Measurements from ENCODE around the gene TGFB1.
"Not testable (repeated sequence)": the region's sequence is repeated elsewhere in the genome, so short reads cannot be mapped to it uniquely, and the experiment has no call there.

The TGFB1 gene

DNA sequence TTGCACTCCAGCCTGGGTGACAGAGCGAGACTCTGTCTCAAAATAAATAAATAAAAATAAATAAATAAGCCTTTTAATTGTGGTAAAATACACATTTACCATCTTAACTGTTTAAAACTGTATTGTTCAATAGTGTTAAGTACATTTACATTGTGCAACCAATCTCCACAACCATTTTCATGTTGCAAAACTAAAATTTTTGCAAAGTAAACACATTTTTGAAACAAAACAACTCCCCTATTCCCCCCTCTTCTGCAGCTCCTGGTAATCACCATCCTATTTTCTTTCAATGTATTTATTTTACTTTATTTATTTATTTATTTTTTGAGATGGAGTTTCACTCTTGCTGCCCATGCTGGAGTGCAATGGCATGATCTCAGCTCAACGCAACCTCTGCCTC is 16.0 kb upstream of the TGFB1 start:
- no peak for DNase-seq (ENCODE audit: low spot score)

DNA sequence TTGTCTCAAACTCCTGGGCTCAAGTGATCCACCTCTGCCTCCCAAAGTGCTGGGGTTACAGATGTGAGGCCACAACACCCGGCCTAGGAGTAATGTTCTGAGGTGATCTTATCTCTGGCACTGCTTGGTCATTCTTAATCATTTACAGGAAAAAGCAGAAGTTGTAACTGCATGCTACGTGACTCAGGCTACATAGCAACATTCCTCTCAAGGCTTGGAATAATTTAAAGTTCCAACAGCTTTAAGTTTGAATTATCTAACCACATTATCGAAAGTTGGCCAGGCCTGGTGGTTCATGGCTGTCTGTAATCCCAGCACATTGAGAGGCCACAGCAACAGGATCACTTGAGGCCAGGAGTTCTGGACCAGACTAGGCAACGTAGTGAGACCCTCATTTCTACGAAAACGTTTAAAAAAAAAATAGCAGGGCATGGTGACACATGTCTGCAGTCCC is 14.2 kb upstream of the TGFB1 start:
- DNase-seq (ENCODE audit: low spot score): peak; percentile 63

DNA sequence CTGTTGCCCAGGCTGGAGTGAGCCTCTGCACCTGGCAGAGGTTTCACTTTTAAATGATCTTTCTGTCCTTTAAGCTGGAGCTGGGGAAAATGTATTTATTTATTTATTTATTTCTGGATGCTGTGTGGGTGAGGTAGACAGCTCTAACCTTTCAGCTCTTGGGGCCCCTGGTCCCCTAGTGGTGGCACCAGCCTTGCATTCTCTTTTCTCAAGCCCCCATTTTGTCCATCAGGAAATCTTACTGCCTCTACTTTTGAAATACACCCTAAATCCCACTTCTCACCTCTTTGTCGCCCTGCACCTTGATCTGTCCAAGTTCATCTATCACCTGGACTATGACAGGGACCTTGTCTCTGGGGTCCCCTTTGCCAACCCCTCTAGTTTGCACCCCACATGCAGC is 12.4 kb upstream of the TGFB1 start:
- DNase-seq (ENCODE audit: low spot score): no peak

DNA sequence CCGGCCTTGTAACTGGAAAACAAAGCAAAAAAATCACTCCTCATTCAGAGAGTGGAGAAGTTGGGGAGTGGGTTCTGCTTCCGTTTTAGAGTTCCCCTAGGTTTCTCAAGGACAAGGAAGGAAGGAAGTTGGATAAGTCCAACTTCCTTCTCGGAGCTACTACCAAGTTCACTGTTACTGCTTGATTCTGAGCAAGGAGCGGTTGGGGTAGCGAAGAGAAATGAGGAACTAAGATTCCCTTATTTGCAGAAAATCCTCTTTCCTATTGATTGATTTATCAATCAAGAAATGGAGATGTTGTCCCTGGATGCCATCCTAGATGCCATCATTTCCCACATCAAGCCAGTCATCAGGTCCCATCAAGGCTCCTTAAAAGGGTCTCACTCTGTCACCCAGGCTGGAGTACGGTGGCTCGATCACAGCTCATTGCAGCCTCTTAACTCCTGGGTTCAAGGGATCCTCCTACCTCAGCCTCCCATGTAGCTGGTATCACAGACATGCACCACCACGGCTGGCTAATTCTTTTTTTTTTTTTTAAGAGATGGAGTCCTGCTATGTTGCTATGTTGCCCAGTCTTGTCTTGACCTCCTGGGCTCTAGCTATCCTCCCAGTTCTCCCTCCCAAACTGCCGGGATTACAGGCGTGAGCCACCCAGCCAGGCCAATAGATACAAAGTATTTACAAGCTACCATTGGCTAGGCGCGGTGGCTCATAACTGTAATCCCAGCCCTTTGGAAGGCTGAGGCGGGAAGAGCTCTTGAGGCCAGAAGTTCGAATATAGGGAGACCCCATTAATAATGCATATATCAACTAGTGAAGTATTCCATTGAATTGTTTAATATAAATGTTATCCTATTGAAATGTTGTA is 11.0 kb upstream of the TGFB1 start:
- no peak for DNase-seq (ENCODE audit: low spot score)

DNA sequence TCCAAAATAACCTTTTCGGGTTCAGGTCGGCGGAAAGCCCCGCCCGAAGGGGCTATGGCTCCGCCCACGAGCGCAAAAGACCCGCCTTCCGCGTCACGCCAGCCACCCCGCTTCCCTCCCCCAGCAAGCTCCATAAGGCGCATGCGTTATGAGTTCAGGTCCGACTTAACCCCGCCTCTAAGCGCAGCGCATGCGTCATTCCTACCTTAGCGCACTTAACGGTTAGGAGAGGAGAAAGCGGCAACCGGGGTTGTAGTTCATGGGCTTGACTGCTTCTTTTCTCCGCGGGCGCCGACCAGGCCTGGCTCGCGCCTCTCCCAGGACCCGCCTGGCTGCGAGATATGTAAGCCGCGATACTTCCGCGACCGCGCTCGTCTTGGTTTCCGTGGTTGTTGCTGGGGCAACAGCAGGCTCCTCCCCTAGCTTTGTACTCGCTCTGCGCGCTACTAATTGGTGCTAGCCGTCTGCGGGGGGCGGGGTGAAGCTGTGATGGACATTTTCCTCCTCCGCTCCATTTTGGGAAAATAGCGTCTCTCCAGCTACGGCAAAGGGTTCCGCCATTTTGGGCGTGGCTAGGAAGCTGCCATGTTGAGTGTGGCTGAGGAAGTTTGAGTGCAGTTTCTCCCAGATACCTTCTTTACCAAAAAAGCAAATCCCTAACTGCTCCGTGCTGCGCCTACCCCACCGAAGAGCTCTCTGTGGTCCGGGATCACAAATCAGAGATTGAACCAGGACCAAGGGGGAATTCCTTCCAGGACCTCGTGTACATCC is 10.2 kb upstream of the TGFB1 start, which contains the start of gene B9D2:
Gene B9D2, minus strand, starts transcription at position 397 of the 771 bp plus-strand sequence. CDS start 630 bp downstream, outside the sequence.
- peak; percentile 98 for DNase-seq (ENCODE audit: low spot score)

DNA sequence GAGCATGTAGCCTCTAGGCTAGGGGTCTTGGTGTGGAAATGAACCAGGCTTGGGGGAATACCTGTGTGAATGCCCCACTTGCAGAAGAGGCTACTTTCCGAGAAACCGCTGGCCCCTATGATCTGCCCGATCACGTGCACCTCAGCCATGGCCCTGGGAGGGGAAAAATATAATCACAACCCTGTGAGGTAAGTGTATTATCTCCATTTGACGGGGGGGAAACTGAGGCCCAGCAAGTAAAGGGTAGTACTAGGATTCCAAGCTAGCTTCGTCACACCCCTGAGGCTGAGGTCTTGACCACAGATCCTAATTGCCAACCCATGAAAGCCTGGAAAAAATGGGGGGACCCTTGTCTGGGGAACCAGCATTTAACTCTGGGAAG is 9.6 kb upstream of the TGFB1 start:
- no peak for DNase-seq (ENCODE audit: low spot score)

DNA sequence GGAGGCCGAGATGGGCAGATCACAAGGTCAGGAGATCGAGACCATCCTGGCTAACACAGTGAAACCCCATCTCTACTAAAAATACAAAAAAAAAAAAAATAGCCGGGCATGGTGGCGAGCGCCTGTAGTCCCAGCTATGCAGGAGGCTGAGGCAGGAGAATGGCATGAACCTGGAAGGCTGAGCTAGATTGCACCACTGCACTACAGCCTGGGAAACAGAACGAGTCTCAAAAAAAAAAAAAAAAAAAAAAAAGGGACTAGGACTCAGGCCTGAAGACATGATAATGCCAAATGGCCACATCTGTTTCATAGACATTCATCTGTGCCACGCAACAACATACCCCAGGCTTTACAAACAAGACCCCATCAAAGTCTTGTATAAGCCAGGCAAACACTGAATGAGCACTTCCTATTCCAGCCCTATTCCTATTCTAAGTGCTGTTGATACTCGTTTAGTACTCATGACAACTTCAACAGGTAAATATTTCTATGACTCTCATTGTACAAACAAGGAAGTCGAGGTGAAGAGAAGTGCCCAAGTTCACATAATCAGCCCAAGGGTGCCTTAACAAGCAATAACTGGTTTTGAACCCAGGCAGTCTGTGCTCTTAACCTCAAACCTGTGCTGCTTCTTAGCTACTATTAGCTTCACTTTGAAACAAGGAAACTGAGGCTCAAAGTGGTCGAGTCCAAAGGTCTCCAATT is 8.6 kb upstream of the TGFB1 start:
- no peak for DNase-seq (ENCODE audit: low spot score)

DNA sequence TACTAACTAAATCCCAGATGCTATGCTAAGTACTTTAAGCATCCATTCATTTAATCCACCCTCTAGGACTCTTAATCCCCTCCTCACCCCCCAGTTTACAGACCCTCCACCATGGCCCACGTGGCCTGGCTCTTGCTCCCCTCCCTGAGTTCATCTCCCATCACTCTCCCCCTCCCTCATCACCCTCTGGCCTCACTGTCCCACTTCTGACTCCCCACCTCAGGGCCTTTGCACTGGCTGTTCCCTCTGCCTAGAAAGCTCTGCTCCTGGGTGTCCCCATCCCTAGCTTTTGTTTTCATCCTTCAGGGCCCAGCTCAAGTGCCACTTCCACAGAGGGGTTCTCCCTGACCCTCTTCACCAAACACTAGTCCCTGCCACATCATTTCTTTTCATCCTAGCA is 6.0 kb upstream of the TGFB1 start:
- DNase-seq (ENCODE audit: low spot score): no peak

DNA sequence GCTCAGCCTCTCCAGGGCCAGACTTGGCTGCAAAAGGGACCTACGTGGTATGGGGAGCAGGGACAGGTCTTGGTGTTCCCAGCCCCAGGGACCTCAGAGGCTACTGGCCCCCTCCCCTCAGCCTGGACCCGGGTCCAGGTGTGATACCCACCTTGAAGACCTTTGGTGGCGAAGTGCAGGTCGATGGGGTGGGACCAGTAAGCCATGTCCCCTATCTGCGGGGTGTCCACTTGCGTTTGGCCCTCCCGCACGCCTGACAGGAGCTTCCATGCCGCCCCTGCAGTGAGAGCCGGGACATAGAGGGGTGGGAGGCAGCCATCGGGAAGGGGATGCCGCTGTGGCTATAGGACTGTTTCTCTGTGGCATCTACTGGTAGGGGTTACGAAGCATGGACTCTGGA is 4.0 kb upstream of the TGFB1 start:
- DNase-seq (ENCODE audit: low spot score): no peak

DNA sequence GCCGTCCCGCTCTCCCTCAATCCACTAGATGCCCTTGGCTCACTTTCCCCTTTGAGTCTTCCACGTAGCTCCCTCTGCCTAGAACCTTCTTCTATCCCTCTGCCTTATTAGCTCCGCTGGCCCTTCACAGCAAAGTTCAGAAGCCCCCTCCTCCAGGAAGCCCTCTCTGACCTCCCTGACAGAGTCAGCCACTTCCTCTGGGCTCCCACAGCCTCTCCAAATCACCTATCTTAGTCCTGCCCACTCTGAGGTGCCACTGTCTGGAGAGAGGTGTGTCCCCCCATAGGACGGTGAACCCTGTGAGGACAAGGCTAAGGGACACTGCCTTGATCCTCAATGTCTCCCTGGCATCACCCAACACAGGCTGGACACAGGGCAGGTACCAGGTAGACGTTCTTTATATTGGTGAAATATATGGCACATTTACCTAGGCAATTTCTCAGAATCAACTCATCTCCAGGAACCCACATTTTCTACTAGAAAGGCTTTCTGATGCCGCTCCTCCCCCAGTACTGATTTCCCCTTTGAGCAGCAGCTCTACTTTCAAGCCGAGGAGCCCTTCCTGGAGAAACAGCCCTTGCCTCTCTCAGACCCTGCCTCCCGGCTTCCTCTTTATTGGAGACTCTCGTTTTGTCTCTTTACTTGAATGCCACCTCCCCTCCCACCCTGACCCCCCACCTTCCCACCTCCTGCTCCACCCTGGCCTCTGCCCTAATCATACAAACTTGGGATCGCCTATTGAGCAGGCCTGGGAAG is 3.4 kb upstream of the TGFB1 start:
- DNase-seq (ENCODE audit: low spot score): no peak

DNA sequence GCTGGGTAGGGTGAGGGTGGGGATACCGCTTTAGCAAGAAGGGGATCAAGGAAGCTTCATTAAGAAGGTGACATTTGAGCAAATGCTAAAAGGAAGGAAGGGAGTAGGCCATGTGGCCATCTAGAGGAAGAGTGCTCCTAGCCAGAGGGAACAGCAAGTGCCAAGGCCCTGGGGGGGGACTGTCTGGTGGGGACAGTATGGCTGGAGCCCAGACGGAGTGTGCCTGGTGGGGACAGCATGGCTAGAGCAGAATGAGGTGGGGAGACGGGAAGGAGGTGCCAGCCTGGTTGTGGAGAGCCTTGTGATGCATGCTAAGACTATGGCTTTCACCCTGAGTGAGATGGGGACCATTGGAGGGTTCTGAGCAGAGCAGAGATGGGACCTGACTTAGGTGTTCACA is 2.1 kb upstream of the TGFB1 start:
- DNase-seq (ENCODE audit: low spot score): no peak

DNA sequence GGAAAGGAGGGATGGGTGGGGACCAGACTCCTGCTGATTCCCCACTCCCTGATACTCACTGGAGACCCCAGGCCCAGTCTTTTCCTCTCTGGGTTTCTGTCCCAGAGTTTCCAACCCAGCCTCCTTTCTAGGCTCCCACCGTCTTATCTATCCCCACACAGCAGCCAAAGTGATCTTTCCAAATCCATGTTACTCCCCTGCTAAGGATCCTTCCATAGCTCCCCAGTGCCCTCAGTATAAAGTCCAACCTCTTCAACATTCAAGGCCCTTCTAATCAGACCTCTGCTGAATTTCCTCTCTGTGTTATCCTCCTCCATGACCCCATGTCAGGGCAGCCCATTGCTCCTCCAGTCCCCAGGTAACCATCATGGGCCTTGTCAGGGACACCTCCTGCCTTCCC is 1.3 kb upstream of the TGFB1 start:
- no peak for DNase-seq (ENCODE audit: low spot score)

DNA sequence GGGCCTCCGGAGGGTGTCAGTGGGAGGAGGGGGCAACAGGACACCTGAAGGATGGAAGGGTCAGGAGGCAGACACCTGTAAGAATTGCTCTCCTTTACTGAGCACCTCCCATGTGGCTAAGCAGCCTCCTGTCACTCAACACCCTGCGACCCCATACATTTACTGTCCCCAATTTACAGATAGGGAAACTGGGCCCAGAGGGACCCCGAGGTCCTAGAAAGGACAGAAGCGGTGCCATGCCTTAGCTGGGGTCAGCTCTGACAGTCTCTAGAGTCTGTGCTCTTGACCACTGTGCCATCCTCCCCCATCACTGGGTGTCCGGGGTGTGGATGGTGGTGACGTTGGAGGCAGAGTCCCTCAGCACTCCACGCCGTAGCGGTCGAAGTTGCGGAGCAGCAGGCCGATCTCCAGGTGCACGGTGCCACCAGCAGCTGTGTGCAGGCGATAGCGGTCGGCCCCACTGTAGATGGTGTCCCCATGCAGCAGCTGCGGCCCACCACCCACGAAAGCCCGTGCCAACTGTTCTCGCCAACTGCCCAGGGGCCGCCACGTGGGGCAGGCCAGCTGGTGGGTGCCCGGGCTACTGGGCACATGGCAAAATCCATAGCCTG is 726 bp upstream of the TGFB1 start:
- no peak for DNase-seq (ENCODE audit: low spot score)

DNA sequence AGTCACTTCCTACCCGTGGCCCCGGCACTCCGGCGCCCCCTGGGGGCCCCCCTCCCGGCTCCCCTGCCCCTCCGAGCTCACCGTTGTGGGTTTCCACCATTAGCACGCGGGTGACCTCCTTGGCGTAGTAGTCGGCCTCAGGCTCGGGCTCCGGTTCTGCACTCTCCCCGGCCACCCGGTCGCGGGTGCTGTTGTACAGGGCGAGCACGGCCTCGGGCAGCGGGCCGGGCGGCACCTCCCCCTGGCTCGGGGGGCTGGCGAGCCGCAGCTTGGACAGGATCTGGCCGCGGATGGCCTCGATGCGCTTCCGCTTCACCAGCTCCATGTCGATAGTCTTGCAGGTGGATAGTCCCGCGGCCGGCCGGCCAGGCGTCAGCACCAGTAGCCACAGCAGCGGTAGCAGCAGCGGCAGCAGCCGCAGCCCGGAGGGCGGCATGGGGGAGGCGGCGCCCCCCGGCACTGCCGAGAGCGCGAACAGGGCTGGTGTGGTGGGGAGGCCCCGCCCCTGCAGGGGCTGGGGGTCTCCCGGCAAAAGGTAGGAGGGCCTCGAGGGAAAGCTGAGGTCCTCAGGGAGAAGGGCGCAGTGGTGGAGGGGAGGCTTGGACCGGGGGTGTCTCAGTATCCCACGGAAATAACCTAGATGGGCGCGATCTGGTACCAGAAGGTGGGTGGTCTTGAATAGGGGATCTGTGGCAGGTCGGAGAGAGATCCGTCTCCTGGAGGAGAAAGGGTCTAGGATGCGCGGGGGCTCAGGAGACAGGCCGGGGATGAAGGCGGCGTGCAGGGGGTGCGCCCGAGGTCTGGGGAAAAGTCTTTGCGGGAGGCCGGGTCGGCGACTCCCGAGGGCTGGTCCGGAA is 885 bp downstream of the TGFB1 start:
- peak; percentile 86 for DNase-seq (ENCODE audit: low spot score)

DNA sequence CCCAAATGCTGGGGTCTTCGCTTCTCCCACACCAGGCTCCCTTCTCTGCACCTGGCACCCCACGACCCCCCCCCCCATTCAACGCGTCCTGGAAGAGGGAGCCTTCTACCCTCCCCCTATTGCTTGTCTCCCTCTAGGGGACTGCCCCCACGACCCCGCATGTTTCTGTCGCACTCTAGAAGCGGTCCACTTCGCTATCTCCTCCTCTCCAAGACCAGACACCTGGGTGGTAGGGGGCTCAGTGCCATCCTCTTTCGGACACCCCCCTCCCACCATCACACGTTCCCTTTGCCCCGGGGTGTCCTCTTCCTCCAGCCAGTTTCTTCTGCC is 1.5 kb downstream of the TGFB1 start:
- DNase-seq (ENCODE audit: low spot score): no peak

DNA sequence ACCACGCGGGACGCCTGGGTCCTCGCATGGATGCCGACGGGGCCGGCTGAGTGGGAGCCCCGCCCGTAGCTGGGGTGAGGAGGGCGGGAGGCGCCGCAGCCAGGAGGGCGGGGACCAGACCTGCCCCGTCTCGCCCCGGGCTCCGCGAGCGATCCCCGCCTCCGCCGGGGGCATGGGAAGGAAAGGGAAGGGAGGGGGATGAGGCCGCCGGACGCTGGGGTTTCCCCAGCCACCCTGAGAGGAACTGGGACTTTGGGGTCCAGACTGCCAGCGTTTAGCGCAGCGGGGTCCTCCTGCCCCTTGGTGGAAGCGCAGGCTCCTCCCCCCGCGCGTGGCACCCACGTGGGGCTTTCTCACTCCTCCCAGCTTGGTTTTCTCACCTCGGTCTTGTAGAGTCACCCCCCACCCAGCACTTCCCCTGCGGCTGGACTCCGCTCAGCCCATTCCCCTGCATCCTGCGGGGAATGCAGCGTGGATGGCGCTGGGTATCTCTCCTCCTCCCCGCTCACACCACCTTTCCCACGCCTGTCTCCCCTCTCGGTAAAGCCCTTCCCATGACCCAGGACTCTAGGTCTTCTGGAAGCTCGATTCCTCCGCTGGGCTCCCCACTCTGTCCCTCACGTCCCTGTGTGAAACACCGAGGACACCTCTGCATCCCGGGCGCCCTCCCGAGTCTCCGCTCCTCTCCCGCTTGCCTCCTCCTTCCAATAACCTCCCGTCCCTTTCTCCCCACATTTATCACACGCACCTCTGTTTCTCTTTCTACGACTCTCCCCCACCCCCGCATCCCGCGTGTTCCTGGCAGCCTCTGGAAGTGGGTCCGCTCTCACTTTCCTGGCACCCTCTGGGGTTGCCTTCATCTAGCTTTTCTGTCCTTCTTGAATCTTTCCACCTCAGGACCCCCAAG is 2.1 kb downstream of the TGFB1 start:
- DNase-seq (ENCODE audit: low spot score): peak; percentile 94

DNA sequence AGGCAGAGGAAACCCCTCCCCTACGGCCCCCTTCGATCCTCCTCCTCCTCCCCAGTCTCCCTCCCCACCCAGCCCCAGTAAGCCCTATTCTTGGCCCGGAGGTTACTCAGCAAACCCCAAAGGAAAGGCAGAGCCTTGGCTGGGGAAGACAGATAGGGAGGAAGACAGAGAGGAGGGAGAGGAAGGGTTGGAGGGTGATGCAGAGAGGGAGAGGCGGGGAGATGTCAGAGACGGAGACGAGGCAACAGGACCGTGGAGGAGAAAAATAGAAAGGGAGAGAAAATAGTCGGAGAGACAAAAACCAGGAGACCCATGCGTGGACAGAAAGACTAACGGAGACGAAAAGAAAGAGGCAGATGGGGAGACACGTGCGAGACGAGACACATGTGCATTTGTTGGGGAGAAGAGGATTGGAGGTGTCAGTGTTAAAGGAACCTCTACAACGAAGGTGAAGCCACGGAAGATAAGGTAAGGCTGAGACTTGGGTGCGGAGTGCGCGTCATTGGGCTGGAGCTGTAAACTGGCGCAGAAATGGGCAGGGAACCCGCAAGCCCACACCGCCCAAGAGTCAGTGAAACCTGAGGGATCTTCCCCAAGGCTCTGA is 2.9 kb downstream of the TGFB1 start:
- DNase-seq (ENCODE audit: low spot score): peak; percentile 45

DNA sequence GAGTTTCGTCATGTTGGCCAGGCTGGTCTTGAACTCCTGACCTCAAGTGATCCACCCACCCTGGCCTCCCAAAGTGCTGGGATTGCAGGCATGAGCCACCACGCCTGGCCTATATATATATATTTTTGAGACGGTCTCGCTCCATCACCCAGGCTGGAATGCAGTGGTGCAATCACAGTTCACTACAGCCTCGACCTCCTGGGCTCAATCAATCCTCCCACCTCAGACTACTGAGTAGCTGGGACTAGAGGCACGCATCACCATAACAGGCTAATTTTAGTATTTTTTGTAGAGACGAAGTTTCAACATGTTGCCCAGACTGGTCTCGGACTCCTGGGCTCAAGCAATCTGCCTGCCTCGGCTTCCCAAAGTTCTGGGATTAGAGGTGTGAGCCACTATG is 6.8 kb downstream of the TGFB1 start:
- not testable (repeated sequence) for DNase-seq (ENCODE audit: low spot score)

DNA sequence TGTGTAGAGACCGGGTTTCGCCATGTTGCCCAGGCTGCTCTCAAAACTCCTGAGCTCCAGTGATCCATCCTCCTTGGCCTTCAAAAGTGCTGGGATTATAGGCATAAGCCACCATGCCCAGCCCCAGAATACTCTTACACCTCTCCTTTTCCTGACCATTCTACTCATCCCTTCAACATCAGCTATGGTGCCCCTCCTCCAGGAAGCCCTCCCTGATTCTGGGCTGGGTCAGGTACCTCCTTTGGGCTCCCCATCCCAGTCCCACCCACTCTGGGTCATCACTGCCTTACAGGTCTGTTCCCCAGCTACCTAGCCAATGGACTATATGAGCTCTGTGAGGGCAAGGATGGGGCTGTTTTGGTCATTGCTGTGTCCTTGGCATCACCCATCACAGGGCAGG is 9.6 kb downstream of the TGFB1 start:
- no peak for DNase-seq (ENCODE audit: low spot score)
